ENCODE results near the gene KIF5A. TPM values are rescaled to one million over a fixed set of nuclear protein-coding genes. Genes with fewer than 3 reads are reported as not detected.

Gene KIF5A
- polyA plus RNA-seq, 1 of the 3 experiments (the other 2 are of a cell fraction), result 6.2 TPM

DNA sequence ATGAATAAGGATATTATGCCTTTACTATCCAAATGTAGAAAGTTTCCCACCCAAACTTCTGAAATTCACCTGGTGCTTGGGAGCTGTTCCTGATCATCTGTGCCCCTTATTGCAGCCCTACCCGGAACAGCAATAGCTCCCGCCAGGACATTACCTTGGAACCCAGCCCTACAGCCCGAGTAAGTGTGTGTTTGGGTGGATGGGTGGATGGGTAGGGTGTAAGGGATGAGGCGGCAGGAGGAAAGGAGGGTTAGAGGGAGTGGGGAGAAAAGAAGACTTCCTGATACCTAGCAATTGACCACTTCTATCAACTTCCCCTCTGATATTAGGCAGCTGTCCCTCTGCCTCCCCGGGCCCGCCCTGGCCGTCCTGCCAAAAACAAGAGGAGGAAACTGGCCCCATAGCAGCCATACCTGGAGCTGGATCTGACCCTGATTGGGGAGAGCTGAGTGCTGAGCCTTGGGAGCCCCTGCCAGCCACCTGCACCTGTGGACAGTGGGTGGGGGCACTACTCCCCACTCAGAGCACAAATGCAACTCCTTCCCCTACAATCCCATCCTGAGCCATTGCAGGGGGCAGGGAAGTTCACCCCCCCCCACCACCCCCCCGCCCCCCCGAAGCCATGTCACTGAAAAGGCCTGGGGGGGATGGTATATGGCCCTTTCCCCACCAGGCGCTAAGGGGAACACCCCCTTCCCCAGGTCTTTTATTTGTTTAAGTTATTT is 20.9 kb upstream of the KIF5A start:
- H4K20me1 ChIP-seq (ENCODE audit: insufficient read depth), result peaks cover 4% of the 10 kb centered on the region; the same call in 1 of the 2 replicates
- TF ChIP-seq EP300 (IDR thresholded peaks at IDR 0.05; ENCODE audit: borderline replicate concordance in 1 of 2, low read depth in 1 of 2, low read length in 1 of 2) (no peak), TAF1 (IDR thresholded peaks at IDR 0.05; ENCODE audit: borderline replicate concordance, low read depth, low read length) (no peak), RAD21 (IDR thresholded peaks at IDR 0.05; ENCODE audit: low read length) (no peak), EZH2phosphoT487 (IDR thresholded peaks at IDR 0.05; ENCODE audit: borderline replicate concordance, low read depth) (no peak), ELF1 (IDR thresholded peaks at IDR 0.05) (no peak), SIN3A (IDR thresholded peaks at IDR 0.05; ENCODE audit: borderline replicate concordance, low read depth, low read length) (no peak), GABPA (IDR thresholded peaks at IDR 0.05; ENCODE audit: low read depth) (no peak), POLR2AphosphoS5 (IDR thresholded peaks at IDR 0.05; ENCODE audit: low read depth, low read length) (no peak), RXRA (IDR thresholded peaks at IDR 0.05; ENCODE audit: borderline replicate concordance, low read depth) (no peak)
- TF ChIP-seq, protein P1, sequence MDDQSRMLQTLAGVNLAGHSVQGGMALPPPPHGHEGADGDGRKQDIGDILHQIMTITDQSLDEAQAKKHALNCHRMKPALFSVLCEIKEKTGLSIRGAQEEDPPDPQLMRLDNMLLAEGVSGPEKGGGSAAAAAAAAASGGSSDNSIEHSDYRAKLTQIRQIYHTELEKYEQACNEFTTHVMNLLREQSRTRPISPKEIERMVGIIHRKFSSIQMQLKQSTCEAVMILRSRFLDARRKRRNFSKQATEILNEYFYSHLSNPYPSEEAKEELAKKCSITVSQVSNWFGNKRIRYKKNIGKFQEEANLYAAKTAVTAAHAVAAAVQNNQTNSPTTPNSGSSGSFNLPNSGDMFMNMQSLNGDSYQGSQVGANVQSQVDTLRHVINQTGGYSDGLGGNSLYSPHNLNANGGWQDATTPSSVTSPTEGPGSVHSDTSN (IDR thresholded peaks at IDR 0.05), result no peak
- peaks cover 12% of the 10 kb centered on the region for H3F3A ChIP-seq (replicated peaks; ENCODE audit: insufficient read depth)
- peaks cover 2 to 11% of the 10 kb centered on the region in 2 experiments for H3K4me1 ChIP-seq (ENCODE audit: control insufficient read depth in 1 of 2, insufficient read depth in 2 of 2, low read depth in 1 of 2, low read length in 1 of 2)
- H3K4me3 ChIP-seq (ENCODE audit: low read depth in 2 of 2, low read length in 1 of 2), result no peak overlapping the region
- no peak overlapping the region for H3K9ac ChIP-seq
- H3K27ac ChIP-seq (ENCODE audit: low read depth in 2 of 2, low read length in 1 of 2), result peak overlapping the region in 1 of 2 experiments; percentile 18; a peak in 2 of 4 replicates
- H3K4me2 ChIP-seq, result no peak overlapping the region
- 83% methylated on average over 8 of the region's 10 CpGs for WGBS (ENCODE audit: low lambda C conversion rate)
- no peak overlapping the region for H2AFZ ChIP-seq (ENCODE audit: low read depth)
- no peaks in the 10 kb centered on the region for H3K9me3 ChIP-seq
- H3K79me2 ChIP-seq (ENCODE audit: insufficient read depth), result peaks cover 19% of the 10 kb centered on the region
- H3K27me3 ChIP-seq (ENCODE audit: insufficient read depth), result no peaks in the 10 kb centered on the region
- POLR2A ChIA-PET, result interaction anchor here (1.8 kb wide), 1 partner anchor 9 kb away, joined by 5 read pairs; no protein-coding TSS in a partner anchor
- no peaks in the 10 kb centered on the region for H3K9me2 ChIP-seq
- CTCF ChIA-PET, result interaction anchor here (1.3 to 1.5 kb wide), 2 partner anchors 11 to 104 kb away, joined by 3 to 4 read pairs; partner anchors contain the start of gene B4GALNT1
- H3K36me3 ChIP-seq (replicated peaks in 1 of 2; ENCODE audit: control insufficient read depth in 1 of 2, insufficient read depth in 2 of 2, low read length in 1 of 2), result peaks cover 46 to 91% of the 10 kb centered on the region in 2 experiments
- no peak for DNase-seq

DNA sequence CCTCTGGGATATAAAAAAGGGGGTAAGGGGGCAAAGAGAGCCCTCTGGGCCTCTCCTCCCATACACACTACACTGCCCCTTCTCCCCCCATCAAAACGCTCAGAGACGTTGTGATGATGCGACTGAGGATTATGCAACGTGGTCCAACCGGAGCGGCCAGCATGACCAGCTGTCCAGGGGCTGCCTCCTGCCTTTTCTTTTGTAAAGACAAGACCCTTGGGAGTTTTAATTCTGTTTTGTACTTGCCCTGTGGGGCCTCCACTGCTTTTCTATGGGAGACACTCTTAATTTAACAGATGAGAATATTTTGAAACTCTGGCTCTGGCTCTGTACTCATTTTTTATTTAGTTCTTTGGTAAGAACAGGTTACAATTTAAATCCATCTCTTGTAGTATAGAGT is 20.0 kb upstream of the KIF5A start:
- Histone ChIP-seq H2AFZ (ENCODE audit: low read depth) (no peak overlapping the region), H3K9ac (no peak overlapping the region), H3K27me3 (ENCODE audit: insufficient read depth) (no peaks in the 10 kb centered on the region), H3K4me1 (ENCODE audit: control insufficient read depth in 1 of 2, insufficient read depth in 2 of 2, low read depth in 1 of 2, low read length in 1 of 2) (peaks cover 0 to 3% of the 10 kb centered on the region in 2 experiments; a peak in 1 of 4 replicates), H3K9me2 (no peaks in the 10 kb centered on the region), H3K36me3 (replicated peaks in 1 of 2; ENCODE audit: control insufficient read depth in 1 of 2, insufficient read depth in 2 of 2, low read length in 1 of 2) (peaks cover 52 to 91% of the 10 kb centered on the region in 2 experiments), H3K27ac (ENCODE audit: low read depth in 2 of 2, low read length in 1 of 2) (no peak overlapping the region), H3K9me3 (no peaks in the 10 kb centered on the region), H3F3A (replicated peaks; ENCODE audit: insufficient read depth) (peaks cover 11% of the 10 kb centered on the region), H3K4me3 (ENCODE audit: low read depth in 2 of 2, low read length in 1 of 2) (no peak overlapping the region), H3K4me2 (no peak overlapping the region), H4K20me1 (ENCODE audit: insufficient read depth) (peaks cover 3% of the 10 kb centered on the region; the same call in 1 of the 2 replicates), H3K79me2 (ENCODE audit: insufficient read depth) (peaks cover 10% of the 10 kb centered on the region)
- ChIA-PET POLR2A (interaction anchor here (0.6 to 2.6 kb wide), 2 partner anchors 10 to 75 kb away, joined by 3 to 10 read pairs; partner anchors contain the start of gene DTX3), CTCF (interaction anchor here (0.6 to 1.6 kb wide), 4 partner anchors 30 to 103 kb away, joined by 3 to 4 read pairs (median 3); partner anchors contain the start of gene B4GALNT1)
- WGBS (ENCODE audit: low lambda C conversion rate), result 91% methylated on average over 6 of the region's 6 CpGs
- no peak for DNase-seq
- TF ChIP-seq, protein P2, sequence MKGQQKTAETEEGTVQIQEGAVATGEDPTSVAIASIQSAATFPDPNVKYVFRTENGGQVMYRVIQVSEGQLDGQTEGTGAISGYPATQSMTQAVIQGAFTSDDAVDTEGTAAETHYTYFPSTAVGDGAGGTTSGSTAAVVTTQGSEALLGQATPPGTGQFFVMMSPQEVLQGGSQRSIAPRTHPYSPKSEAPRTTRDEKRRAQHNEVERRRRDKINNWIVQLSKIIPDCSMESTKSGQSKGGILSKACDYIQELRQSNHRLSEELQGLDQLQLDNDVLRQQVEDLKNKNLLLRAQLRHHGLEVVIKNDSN (IDR thresholded peaks at IDR 0.05; ENCODE audit: borderline replicate concordance, low read depth), result no peak
- TF ChIP-seq TCF12 (IDR thresholded peaks at IDR 0.05) (no peak), FOXM1 (IDR thresholded peaks at IDR 0.05; ENCODE audit: low read depth) (no peak), USF2 (IDR thresholded peaks at IDR 0.05; ENCODE audit: borderline replicate concordance, low read depth, low read length) (no peak), POLR2AphosphoS5 (IDR thresholded peaks at IDR 0.05; ENCODE audit: low read depth, low read length) (no peak), RFX5 (IDR thresholded peaks at IDR 0.05; ENCODE audit: low read length) (no peak), SMC3 (IDR thresholded peaks at IDR 0.05; ENCODE audit: low read depth, low read length) (no peak), GABPA (IDR thresholded peaks at IDR 0.05; ENCODE audit: low read depth) (no peak), RCOR1 (IDR thresholded peaks at IDR 0.05; ENCODE audit: low read length) (no peak), MAX (IDR thresholded peaks at IDR 0.05; ENCODE audit: low read depth) (no peak), SIN3A (IDR thresholded peaks at IDR 0.05; ENCODE audit: borderline replicate concordance, low read depth, low read length) (no peak), CTCF (IDR thresholded peaks at IDR 0.05) (no peak), GATA2 (CRISPR knock-in tag; IDR thresholded peaks at IDR 0.05) (no peak), EP300 (IDR thresholded peaks at IDR 0.05; ENCODE audit: borderline replicate concordance in 1 of 2, low read depth in 1 of 2, low read length in 1 of 2) (no peak)
